GM12878 (cell line): ENCODE measurements around the gene SCRN1. TPM values are rescaled to one million over a fixed set of nuclear protein-coding genes. Genes with fewer than 3 reads are reported as not detected.
A peak's percentile ranks its signal among the peaks of the same experiment; 100 is the strongest.

Experiments used
- BMI1 ChIP-seq: fragments of 450-650 bp; IDR thresholded peaks from 2 replicates; pipeline ENCODE4 v1.6.1; 2016; ENCODE audit warnings: mild to moderate bottlenecking, moderate library complexity, borderline replicate concordance
- CBX3 ChIP-seq: fragments of 200-600 bp; sonication (generic); IDR thresholded peaks from 2 replicates; pipeline ENCODE4 v1.6.1; 2016; ENCODE audit warnings: low read depth, borderline replicate concordance
- CHD2 ChIP-seq: IDR thresholded peaks from 2 replicates; pipeline ENCODE4 v1.6.1; 2011; ENCODE audit warnings: low read depth, low read length, improper control_type of control experiment, borderline replicate concordance
- CHD4 ChIP-seq: fragments of 200-600 bp; sonication (generic); IDR thresholded peaks from 2 replicates; pipeline ENCODE4 v1.6.1; 2016; ENCODE audit warnings: mild to moderate bottlenecking
- CREM ChIP-seq: IDR thresholded peaks from 2 replicates; pipeline ENCODE4 v1.6.1; 2014; ENCODE audit warnings: antibody characterized with exemption, low read depth
- EED ChIP-seq: sonication (generic); IDR thresholded peaks from 2 replicates; pipeline ENCODE4 v1.6.1; 2016; ENCODE audit warnings: antibody characterized with exemption, low read depth
- ETV6 ChIP-seq, 2 experiments: fragments of 450-650 bp in 1 of 2; IDR thresholded peaks in 1 of 2; conservative IDR thresholded peaks in 1 of 2; 2 replicates each; pipeline ENCODE4 v1.6.1; 2014; ENCODE audit warnings: antibody characterized with exemption in 1 of 2, borderline replicate concordance in 1 of 2, low read depth in 1 of 2, mild to moderate bottlenecking in 1 of 2, moderate library complexity in 1 of 2
- KAT2A ChIP-seq: conservative IDR thresholded peaks from 2 replicates; pipeline ENCODE4 v1.6.1; 2011; ENCODE audit warnings: low read depth, low read length; ENCODE audit not compliant: control insufficient read depth
- PML ChIP-seq: IDR thresholded peaks from 2 replicates; pipeline ENCODE4 v1.6.1; 2012; ENCODE audit warnings: low read length, inconsistent platforms
- POLR2AphosphoS2 ChIP-seq: IDR thresholded peaks from 2 replicates; pipeline ENCODE4 v1.6.1; 2011; ENCODE audit warnings: low read depth, mild to moderate bottlenecking, low read length, improper control_type of control experiment, moderate library complexity
- RAD51 ChIP-seq: fragments of 450-650 bp; IDR thresholded peaks from 2 replicates; pipeline ENCODE4 v1.6.1; 2016; ENCODE audit warnings: moderate library complexity, mild to moderate bottlenecking, inconsistent platforms
- RB1 ChIP-seq: fragments of 450-650 bp; formaldehyde crosslinking; IDR thresholded peaks from 2 replicates; pipeline ENCODE4 v1.6.1; 2017; ENCODE audit warnings: mild to moderate bottlenecking, borderline replicate concordance
- SIX5 ChIP-seq: IDR thresholded peaks from 2 replicates; pipeline ENCODE4 v1.6.1; 2011; ENCODE audit warnings: mild to moderate bottlenecking, low read depth, low read length, moderate library complexity; ENCODE audit not compliant: severe bottlenecking
- SMC3 ChIP-seq: IDR thresholded peaks from 2 replicates; pipeline ENCODE4 v1.6.1; 2011; ENCODE audit warnings: low read length, improper control_type of control experiment, borderline replicate concordance
- STAT1 ChIP-seq: fragments of 450-650 bp; conservative IDR thresholded peaks from 2 replicates; pipeline ENCODE4 v1.6.1; 2014; ENCODE audit warnings: antibody characterized with exemption, mild to moderate bottlenecking
- TBL1XR1 ChIP-seq: IDR thresholded peaks from 2 replicates; pipeline ENCODE4 v1.6.1; 2012; ENCODE audit warnings: low read depth, low read length, improper control_type of control experiment
- USF1 ChIP-seq: IDR thresholded peaks from 2 replicates; pipeline ENCODE4 v1.6.1; 2011; ENCODE audit warnings: borderline replicate concordance, low read depth, mild to moderate bottlenecking, moderate library complexity, mixed read lengths, low read length; ENCODE audit not compliant: insufficient read depth; ENCODE audit errors: extremely low read length
- ZNF687 ChIP-seq: fragments of 450-650 bp; IDR thresholded peaks from 2 replicates; pipeline ENCODE4 v1.6.1; 2017; ENCODE audit warnings: mild to moderate bottlenecking, moderate library complexity
- ZSCAN29 ChIP-seq: fragments of 450-650 bp; IDR thresholded peaks from 2 replicates; pipeline ENCODE4 v1.6.1; 2017; ENCODE audit warnings: mild to moderate bottlenecking, moderate library complexity
- polyA plus RNA-seq, 11 experiments: library from polyadenylated mRNA; depleted of rRNA in 4 of 11; unstranded in 6 of 11; stranded (reverse) in 5 of 11; fragments of >200 nt; fragmentation: Nextera tagmentation in 4 of 11; fragmentation: Illumina TruSeq in 1 of 11; extraction: Ambion mirVana in 4 of 11; extraction: Trizol in 1 of 11; gene quantifications; 1 replicate in 1 of 11; 2 replicates in 10 of 11; pipeline versions ENCODE4 v1.2.1 to v1.2.3, GENCODE V29; 2011 to 2016; ENCODE audit warnings: inconsistent platforms in 2 of 11, missing spikeins in 2 of 11, low read depth in 1 of 11
- total RNA-seq, 4 experiments: library from RNA; depleted of rRNA in 3 of 4; stranded (reverse); fragments of >200 nt in 3 of 4; fragmentation: Illumina TruSeq in 1 of 4; extraction: Trizol in 1 of 4; gene quantifications; 2 replicates each; pipeline versions ENCODE4 v1.2.1 to v1.2.3, GENCODE V29; 2013 to 2021
- TF ChIP-seq, protein P1 (sequence below): IDR thresholded peaks from 2 replicates; pipeline ENCODE4 v1.6.1; 2012; ENCODE audit warnings: improper control_type of control experiment, low read depth, low read length; ENCODE audit not compliant: insufficient replicate concordance

The SCRN1 gene
- total and polyA plus RNA-seq, 10 of the 15 experiments (the other 5 are each of a cell fraction or from before 2014, with no cell fraction given), result 11.1 to 67.6 (median 41.7) TPM

DNA sequence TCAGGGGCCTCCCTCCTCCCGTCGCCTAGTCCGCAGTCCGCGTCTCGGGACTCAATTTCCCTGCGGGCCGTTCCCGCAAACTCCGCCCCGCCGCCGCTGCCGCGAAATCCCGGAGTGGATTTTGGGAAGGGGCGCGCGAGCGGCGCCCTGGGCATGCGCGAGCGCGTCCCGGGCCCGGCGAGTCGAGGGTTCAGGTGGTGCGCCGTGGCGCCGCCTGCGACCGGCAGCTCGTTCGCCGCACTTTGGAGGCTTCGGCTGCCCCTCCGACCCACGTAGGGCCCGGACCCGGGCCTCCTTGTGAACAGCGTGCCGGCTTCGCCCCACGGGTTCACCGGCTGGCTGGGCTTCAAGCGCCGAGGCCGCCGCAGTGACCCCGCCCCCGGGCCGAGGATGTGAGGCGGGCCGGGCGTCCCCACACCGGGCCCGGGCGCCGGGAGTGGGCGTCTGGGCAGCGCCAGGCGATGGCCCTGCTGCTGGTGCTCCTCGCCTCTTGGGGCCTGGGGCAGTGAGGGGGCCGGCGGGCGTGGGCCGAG is 38.7 kb upstream of the SCRN1 start, which contains the start of gene PLEKHA8 (continued):
- peak; percentile 81 for TF ChIP-seq ZNF687
- TF ChIP-seq CHD4, result no peak
- 0 out of 2 replicates have a peak, but pooled peaks have one; percentile 31 for TF ChIP-seq TBL1XR1
- TF ChIP-seq CHD2, result peak; percentile 81
- no peak for TF ChIP-seq ETV6 (conservative IDR thresholded peaks at IDR 0.05 in 1 of 2, IDR thresholded peaks at IDR 0.05 in 1 of 2; ENCODE audit: borderline replicate concordance in 1 of 2, low read depth in 1 of 2)
- TF ChIP-seq USF1, result no peak
- no peak for TF ChIP-seq KAT2A
- 0 out of 2 replicates have a peak, but pooled peaks have one; percentile 64 for TF ChIP-seq STAT1
- peak; percentile 16; the same call in 1 of the 2 replicates for TF ChIP-seq SMC3
- no peak for TF ChIP-seq RAD51
- peak; percentile 71 for TF ChIP-seq SIX5
- TF ChIP-seq, protein P1, sequence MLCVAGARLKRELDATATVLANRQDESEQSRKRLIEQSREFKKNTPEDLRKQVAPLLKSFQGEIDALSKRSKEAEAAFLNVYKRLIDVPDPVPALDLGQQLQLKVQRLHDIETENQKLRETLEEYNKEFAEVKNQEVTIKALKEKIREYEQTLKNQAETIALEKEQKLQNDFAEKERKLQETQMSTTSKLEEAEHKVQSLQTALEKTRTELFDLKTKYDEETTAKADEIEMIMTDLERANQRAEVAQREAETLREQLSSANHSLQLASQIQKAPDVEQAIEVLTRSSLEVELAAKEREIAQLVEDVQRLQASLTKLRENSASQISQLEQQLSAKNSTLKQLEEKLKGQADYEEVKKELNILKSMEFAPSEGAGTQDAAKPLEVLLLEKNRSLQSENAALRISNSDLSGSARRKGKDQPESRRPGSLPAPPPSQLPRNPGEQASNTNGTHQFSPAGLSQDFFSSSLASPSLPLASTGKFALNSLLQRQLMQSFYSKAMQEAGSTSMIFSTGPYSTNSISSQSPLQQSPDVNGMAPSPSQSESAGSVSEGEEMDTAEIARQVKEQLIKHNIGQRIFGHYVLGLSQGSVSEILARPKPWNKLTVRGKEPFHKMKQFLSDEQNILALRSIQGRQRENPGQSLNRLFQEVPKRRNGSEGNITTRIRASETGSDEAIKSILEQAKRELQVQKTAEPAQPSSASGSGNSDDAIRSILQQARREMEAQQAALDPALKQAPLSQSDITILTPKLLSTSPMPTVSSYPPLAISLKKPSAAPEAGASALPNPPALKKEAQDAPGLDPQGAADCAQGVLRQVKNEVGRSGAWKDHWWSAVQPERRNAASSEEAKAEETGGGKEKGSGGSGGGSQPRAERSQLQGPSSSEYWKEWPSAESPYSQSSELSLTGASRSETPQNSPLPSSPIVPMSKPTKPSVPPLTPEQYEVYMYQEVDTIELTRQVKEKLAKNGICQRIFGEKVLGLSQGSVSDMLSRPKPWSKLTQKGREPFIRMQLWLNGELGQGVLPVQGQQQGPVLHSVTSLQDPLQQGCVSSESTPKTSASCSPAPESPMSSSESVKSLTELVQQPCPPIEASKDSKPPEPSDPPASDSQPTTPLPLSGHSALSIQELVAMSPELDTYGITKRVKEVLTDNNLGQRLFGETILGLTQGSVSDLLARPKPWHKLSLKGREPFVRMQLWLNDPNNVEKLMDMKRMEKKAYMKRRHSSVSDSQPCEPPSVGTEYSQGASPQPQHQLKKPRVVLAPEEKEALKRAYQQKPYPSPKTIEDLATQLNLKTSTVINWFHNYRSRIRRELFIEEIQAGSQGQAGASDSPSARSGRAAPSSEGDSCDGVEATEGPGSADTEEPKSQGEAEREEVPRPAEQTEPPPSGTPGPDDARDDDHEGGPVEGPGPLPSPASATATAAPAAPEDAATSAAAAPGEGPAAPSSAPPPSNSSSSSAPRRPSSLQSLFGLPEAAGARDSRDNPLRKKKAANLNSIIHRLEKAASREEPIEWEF, result no peak
- TF ChIP-seq CBX3, result no peak
- peak; percentile 92 for TF ChIP-seq ZSCAN29
- TF ChIP-seq BMI1, result no peak
- TF ChIP-seq EED, result no peak
- 0 out of 2 replicates have a peak, but pooled peaks have one; percentile 32 for TF ChIP-seq POLR2AphosphoS2
- peak; percentile 50; the same call in 1 of the 2 replicates for TF ChIP-seq PML
- TF ChIP-seq CREM, result peak; percentile 63; the same call in 1 of the 2 replicates
- no peak; the same call in 1 of the 2 replicates for TF ChIP-seq RB1
